Measurements from ENCODE around the gene TMPRSS4.

The TMPRSS4 gene

DNA sequence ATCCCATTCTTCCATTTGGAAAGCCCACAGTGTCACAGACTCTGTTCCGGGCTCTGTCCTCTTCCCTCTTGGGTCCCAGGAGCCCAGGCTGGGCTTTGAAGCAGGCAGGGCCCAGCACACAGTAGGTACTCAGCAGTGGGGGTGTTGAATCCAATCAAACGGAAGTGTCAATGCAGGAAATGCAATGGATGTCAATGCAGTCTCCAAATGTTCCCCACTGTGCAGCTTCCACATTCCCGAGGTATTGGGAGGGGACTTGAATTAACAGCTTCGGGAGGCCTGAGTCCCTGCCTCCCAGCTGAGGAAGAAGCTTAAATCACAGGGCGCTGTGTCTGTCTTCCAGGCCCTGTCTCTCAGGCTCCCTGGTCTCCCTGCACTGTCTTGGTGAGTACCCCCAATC is 31.6 kb downstream of the TMPRSS4 start:
- DNase-seq: no peak

GRCh38 chr11:118109231-118109630 is 32.4 kb downstream of the TMPRSS4 start:
- no peak for DNase-seq

DNA sequence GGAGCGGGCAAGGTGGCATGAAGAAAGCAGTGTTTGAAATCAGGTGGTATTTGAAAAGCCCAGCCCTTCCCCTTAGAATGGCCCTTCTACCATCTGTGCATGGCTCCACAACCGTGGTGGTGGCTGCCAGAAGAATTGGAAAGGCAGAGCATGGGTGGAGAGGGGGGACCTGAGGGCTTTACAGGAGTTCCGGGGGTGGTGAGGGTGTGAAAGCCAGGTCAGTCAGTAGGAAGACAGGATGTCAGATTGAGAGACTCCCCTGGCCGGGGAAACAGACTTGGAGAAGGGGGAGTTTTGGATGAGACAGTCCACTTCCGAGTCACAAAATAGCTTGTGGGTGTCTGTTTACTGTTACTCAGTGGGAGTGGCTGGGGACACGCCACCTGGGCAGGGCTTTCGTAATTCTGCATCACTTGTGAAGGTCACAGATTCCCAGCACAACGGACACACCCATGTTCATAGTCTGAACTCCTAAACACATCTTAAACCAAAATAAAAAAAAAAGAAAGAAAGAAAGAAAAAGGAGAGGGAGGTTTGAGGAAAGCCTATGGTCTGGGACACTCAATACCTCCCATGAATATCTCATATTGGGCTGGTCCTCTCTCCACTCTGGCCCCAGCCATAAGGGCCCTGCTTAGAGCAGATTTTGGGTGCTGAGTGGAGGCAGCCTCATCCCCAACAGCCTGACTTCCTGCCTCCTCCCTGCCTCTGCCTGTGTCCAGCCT is 34.3 kb downstream of the TMPRSS4 start:
- DNase-seq: no peak

GRCh38 chr11:118111744-118112035 is 34.8 kb downstream of the TMPRSS4 start:
- no peak for DNase-seq

DNA sequence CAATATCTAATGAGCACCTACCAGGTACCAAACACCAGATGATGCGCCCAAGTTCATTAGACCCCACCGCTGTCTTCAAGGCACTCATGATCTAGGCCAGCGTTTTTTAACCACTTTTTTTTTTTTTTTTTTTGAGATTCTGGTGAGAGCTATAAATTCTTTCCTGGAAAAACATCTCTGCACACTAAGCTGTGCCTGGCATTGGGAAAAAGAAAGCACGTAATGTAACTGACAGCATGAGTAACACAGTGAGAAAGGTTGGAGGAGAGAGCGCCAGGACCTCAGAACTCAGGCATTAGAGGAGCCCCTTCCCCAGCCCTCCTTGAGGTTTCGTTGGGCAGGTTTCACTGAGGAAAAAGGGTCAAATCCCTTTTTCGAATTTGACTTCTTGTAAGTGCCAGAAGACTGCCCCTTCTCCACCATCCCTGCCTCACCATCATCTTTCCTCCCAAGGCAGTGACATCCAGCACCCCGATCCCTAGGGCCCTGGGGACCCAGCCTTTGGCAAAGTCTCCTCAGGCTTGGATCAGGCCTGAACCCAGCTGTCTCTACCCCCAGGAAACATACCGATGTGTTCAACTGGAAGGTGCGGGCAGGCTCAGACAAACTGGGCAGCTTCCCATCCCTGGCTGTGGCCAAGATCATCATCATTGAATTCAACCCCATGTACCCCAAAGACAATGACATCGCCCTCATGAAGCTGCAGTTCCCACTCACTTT is 36.0 kb downstream of the TMPRSS4 start:
- DNase-seq: no peak

- no peak for DNase-seq
Measured at GRCh38 chr11:118114266-118114665, 37.4 kb downstream of the TMPRSS4 start.

DNA sequence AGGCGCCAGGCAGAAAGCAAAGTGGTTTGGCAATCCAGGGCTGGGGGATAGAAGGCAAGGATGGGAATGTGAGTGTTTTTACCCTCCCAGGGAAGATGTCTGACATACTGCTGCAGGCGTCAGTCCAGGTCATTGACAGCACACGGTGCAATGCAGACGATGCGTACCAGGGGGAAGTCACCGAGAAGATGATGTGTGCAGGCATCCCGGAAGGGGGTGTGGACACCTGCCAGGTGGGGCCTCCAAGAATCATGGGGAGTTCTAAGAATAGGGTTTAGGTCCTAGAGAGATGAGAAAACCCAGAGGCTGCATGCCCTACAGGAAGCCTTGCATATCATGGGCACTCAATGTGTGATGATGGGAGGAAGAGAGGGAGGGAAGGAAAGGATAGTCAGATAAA is 38.2 kb downstream of the TMPRSS4 start:
- DNase-seq: no peak

- no peak for DNase-seq
Measured at GRCh38 chr11:118117790-118118601, 41.1 kb downstream of the TMPRSS4 start.

- DNase-seq: no peak
Measured at GRCh38 chr11:118120793-118121192, 43.9 kb downstream of the TMPRSS4 start.

- DNase-seq: no peak
Measured at GRCh38 chr11:118124929-118125535, 48.2 kb downstream of the TMPRSS4 start.

DNA sequence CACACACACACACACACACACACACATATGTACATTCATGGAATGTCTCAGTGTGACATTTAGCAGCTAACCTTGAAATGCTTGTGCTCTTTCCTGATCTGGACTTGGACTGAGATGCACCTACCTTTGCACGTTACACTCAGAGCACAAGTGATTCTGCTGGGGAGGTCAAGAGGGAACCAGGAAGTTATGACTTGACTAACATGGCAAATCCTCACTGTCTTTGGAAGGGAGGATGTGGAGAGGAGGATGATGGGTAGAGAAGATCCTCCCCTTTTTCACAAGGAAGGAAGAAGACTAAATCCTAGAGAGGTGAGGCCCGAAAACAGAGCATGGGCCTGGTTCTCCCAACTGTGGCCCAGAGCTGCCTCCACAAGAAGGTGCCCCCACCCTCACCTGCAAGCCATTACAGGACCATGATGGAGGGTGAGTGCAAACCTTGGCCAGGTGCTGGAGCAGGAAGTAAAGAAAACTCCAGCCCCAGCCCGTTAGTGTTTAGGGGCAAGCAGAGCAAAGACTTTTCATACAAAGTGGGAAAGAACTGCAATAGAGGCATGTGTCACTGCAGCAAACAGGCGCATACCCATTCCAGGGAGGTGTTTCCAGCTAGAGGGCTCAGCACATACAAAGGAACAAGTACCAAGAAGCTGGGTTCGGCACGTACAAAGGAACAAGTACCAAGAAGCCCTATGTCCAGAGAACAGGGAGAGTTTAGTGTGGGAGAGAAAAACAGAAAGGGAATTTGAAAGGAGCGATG is 49.4 kb downstream of the TMPRSS4 start:
- no peak for DNase-seq

DNA sequence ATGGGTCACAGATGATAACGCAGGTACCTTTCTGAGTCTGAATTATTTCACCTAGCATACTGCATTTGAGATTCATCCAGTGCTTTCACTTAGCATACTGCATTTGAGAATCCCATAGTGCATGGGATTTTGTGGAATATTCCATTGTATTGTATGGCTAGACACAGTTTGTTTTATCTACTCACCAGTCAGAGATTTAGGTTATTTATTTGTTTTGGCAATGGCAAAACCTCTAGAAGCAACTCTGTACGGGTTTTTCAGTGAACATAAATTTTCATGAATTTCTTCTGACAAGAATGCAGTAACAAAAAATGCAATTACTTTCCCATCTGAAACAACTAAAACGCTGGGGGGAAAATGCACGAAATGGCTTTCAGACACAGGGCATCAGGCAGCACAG is 51.4 kb downstream of the TMPRSS4 start:
- DNase-seq: no peak

DNA sequence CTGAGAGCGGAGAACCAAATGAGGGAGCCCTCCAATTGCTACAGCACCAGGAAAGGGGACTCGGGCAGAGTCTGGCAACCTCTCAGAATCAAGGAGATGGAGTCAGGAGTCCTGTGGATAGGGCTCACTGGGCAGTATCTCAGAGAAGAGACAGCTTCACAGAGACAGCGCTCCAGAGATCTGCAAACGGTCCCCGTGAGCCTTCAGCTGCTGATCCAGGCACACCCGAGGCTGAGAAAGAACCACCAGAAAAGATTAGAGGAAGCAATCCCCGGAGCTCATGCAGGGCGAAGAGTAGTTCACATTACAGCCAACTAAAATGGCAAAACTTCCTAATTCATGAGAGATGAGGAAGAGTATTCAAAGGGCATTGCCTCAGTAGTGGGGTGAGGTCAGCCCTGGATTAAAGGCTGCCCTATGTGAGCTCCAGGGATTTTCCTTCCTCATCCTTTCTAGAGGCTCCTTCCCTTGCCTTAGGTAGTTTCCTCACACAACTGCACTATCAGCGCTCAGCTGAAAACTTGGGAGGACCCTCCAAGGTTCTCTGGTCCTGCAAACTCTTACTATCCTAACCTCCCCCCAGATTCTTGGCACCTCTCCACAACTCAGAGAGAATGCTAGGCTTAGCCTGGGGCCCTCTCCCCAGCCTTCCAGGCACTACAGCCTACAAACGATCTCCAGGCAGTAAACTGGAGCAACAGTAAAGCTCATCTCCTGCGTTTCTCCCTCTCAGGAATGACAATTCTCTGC is 52.0 kb downstream of the TMPRSS4 start:
- DNase-seq: no peak

- no peak for DNase-seq
Measured at GRCh38 chr11:118129471-118130172, 52.7 kb downstream of the TMPRSS4 start.

- DNase-seq: no peak
Measured at GRCh38 chr11:118132385-118133151, 55.7 kb downstream of the TMPRSS4 start.

DNA sequence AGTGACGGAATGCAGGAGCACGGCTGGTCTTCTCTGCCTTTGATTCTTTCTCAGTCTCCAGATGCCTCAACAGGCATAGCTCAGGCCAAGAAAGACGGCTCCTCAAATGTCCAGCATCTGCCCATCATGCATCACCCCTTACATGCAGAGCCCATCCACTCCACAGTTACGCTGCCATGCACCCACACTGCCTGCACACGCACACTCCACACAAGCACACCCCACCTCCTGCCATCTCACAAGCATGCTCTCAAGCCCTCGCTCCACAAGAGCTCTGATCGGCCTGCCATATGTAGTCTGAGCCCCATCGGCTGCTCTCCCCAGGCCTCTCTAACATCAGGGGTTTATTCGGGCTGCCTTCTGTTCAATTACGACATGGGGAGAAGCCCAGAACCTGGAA is 56.9 kb downstream of the TMPRSS4 start:
- DNase-seq: no peak

DNA sequence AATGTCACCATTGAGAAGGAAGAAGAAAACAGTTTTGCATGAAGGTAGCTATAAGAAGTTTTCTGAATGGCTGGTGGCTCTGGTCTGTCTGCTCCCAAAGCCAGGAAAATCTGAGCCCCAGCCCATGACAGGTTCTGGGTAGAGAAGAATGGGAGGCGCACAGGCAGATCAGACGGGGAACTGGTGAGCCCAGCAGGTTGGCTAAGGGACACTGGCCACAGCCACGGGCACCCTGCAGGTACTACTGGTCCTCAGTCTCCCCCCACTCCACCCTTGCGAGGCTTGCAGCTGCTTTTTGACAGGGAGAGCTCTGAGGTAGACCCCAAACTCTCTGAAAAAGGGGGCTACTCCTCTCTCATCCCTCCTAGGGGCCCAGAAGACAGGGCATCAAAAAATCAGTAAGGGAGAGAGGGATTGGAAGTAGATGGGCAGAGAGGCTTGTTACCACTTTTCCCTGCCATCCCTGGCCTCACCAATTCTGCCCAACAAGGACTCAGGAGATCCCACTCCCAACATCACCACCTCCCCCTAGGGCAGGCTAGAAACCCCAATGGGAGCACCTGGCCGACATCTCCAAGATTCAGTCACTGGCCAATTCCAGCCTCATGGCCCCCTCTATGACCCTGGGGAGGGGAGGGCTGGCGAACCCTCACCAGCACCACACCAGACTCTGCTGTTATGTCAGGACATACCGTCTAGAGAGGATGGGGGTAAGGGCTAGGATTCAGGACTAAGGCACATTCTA is 58.3 kb downstream of the TMPRSS4 start:
- DNase-seq: no peak

GRCh38 chr11:118135796-118136165 is 58.9 kb downstream of the TMPRSS4 start:
- no peak for DNase-seq

DNA sequence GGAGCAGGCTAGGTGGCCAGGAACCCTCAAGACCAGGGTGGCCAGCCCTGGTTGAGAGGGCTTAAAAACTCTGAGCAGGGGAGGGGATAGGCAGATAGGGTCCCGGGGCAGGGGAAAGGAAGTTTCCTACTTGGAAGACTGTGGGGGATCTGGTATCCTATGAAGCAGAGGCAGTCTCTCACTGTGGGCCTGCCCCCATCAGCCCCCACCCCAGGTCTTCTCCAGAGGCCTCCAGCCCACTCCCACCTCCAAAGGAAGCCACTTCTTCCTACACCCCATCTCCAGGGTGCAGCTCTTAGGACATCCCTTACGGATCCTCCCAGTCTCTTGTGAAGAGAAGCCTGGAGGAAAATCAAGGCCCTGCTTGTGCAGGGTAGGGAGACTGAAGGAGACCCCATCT is 59.5 kb downstream of the TMPRSS4 start:
- no peak for DNase-seq

DNA sequence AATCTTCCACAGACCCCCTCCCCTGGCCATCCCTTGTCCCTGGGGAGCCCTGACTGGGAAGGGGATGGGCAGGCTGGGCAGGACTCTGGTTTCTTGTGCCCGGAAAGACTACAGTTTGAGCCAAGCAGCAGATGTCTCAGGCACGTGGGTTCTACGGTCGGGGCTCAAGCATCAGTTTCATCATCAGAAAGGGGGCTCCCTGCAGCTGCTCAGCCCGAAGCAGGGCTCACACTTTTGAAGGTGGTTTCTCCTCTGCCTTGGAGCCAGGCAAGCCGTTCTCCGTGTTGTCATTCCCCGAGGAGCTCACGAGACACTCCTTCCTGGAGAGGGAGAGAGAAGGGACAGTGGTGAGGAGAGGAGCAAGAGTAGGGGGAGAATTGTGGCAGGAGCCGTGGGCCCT is 59.9 kb downstream of the TMPRSS4 start:
- no peak for DNase-seq
